Left kidney (tissue), 2 donors: Measurements from ENCODE around the gene KMT2A. TPM values are rescaled to one million over a fixed set of nuclear protein-coding genes. Genes with fewer than 3 reads are reported as not detected.
"Not testable (repeated sequence)": the region's sequence is repeated elsewhere in the genome, so short reads cannot be mapped to it uniquely, and the experiment has no call there.

Experiments used
- DNase-seq: peaks from one replicate; pipeline ENCODE4 v3.0.0-alpha.2; 2013
- polyA plus RNA-seq: library from polyadenylated mRNA; unstranded; fragments of 120-200 nt; gene quantifications from one replicate; pipeline ENCODE4 v1.2.1, GENCODE V29; 2013; ENCODE audit not compliant: insufficient read length

The KMT2A gene
- polyA plus RNA-seq, 1 donor, result 56.7 TPM

DNA sequence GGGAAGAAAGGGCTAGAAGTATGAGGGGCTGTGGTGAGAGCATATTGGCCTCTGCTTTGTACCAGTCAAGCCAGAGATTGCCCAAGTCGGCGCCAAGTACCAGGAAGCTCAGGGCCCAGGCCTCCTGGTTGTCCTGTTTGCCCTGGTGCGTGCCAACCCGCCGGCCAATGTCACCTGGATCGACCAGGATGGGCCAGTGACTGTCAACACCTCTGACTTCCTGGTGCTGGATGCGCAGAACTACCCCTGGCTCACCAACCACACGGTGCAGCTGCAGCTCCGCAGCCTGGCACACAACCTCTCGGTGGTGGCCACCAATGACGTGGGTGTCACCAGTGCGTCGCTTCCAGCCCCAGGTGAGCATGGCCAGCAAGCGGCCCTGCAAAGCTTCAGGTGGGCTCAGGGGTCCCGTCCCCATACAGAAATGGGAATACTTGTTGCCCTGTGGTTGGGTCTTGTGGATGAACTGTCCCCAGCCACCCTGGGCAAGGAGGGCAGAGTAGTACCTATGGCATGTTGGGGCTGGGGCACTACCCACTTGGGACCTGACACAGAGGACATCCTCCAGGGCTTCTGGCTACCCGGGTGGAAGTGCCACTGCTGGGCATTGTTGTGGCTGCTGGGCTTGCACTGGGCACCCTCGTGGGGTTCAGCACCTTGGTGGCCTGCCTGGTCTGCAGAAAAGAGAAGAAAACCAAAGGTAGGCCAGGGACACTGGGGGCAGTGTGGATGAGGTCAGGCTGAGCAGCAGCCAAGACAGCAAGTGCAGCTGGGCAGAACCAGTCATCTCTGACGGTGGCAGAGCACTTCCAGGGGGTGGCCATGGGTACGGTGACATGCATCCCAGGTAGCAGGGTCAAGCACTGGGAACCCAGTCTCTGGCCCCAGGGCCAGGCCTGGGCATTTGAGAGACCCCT, 96.8 kb downstream of the KMT2A start:
- no peak for DNase-seq

DNA sequence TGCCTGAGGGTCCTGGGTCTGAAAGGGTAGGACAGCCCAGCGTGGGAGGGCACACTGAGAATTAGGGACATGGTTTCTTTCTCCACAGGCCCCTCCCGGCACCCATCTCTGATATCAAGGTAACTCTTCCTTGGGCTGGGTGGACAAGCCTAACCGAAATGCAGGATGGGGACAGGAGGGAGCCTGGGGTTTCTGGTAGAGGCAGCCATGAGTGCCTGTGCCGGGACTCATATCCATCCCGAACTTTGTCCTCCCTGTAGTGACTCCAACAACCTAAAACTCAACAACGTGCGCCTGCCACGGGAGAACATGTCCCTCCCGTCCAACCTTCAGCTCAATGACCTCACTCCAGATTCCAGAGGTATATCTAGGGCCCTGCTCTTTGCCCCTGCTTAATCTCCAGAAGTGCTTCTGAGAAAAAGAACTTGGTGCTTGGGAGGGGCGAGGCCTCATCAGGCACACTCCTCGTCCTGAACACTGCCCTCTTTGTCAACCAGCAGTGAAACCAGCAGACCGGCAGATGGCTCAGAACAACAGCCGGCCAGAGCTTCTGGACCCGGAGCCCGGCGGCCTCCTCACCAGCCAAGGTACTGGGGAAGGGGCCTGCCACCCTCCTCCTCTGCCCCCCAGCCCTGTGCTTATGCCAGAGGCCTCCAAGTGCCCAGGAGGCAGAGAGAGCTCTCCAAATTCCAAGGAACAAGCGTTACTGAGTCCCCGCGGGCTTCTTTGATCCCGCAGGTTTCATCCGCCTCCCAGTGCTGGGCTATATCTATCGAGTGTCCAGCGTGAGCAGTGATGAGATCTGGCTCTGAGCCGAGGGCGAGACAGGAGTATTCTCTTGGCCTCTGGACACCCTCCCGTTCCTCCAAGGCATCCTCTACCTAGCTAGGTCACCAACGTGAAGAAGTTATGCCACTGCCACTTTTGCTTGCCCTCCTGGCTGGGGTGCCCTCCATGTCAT, 97.8 kb downstream of the KMT2A start:
- DNase-seq, result no peak

DNA sequence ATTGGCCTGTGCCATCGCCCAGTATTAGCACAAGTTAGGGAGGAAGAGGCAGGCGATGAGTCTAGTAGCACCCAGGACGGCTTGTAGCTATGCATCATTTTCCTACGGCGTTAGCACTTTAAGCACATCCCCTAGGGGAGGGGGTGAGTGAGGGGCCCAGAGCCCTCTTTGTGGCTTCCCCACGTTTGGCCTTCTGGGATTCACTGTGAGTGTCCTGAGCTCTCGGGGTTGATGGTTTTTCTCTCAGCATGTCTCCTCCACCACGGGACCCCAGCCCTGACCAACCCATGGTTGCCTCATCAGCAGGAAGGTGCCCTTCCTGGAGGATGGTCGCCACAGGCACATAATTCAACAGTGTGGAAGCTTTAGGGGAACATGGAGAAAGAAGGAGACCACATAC, 99.0 kb downstream of the KMT2A start:
- DNase-seq, result no peak

DNA sequence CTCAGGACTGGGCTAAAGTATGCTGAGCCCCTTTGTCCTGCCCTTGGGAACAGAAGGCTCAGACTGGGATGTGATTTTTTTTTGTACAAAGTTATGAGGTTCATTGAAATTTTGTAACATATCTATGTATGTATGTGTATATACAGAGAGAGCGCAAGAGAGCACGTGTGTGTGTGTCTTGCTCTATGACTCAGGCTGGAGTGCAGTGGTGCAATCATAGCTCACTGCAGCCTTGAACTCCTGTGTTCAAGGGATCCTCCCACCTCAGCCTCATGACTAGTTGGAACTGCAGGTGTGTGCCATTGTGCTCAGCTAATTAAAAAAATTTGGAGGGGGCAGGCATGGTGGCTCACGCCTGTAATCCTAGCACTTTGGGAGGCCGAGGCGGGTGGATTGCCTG, 100.4 kb downstream of the KMT2A start:
- no peak for DNase-seq

DNA sequence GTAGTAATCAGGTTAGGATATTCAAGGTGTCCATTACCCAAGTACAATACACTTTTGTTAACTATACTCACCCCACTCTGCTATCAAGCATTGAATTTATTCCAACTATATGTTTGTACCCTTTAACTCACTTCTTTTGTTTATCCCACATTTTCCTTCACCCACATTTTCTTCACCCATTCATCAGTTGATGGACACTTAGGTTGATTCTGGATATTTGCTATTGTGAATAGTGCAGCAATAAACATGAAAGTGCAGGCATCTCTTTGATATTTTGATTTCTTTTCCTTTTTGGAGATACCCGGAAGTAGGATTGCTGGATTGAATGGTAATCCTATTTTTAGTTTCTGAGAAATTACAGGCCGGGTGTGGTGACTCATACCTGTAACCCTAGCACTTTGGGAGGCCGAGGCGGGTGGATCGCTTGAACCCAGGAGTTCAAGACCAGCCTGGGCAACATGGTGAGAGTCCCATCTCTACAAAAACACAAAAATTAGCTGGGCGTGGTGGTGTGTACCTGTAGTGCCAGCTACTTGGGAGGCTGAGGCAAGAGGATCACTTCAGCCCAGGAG, 101.2 kb downstream of the KMT2A start:
- no peak for DNase-seq

DNA sequence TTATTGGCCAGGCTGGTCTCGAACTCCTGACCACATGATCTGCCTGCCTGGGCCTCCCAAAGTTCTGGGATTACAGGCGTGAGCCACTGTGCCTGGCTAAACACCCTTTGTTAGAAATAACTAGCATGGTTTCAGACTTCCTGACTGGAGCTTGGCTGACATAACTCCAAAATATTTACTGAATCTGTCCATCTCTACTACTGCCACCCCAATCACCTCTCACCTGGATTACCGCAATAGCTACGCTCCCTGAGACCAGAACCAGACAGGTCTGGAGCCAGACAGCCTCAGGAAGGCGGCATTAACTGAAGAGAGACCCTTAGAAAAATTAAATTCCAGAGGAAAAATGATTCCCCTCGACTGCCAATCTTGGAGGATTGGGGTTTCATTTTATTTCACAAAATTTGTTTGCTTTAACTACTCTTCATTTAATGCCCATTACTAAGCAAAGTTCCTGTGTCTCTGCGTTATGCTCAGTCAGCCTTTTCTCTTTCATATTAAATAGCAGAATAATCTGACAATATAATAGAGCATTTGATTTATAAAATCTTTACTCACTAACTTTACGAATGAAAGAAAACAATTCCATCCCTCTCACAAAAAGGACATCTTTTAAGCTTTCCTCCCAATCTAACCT, 107.8 kb downstream of the KMT2A start:
- DNase-seq, result no peak

DNA sequence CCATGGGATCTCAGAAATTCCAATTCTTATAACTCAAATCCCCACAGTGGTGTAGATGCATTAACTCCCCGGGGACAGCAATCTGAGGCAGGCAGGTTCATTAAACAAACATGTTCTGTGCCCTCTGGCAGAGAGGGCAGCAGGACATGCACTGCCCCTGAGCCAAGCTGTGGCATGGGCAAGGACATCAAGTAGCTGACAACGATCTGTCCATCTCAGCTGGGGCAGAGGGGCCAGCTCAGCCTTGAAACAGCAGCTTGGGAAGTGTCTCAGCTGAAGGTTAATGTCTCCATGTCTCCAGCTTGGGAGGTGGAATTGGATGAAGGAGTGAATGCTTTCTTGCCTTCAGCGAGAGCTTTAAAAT, 108.3 kb downstream of the KMT2A start:
- DNase-seq, result no peak

DNA sequence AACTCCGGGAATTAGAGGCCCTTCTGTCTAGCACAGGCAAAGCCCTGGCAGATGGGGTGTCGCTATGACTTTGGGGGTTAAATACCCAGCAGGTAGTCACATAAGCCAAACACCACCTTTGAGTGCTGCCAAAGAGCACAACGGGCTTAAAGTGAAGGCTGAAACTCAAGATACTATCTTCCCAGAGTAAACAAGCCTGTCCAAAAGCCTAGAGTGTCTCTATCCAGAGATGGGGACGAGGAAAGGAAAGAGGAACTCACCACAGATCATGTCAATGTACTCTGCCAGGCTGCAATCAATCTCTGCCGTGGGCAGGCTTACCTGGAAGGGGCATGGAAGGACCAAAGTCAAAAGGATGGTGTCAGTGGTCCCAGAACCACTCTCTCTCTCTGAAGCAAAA, 109.2 kb downstream of the KMT2A start:
- DNase-seq, result no peak

DNA sequence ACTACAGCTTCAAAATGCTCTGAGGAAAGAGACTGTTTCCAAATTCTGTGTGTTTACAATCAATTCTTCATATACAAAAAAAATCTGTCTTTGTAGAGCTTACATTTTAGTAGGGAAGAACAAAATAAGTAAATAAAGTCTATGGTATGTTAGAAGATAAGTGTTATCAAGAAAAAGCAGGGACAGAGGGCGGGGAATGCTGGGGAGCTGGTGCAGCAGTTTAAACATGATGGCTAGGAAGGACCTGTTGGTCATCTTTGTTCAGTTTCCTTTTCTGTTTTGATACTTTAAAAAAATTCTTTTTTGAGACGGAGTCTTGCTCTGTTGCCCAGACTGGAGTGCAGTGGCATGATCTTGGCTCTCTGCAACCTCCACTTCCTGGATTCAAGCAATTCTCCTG, 110.8 kb downstream of the KMT2A start:
- DNase-seq, result no peak

DNA sequence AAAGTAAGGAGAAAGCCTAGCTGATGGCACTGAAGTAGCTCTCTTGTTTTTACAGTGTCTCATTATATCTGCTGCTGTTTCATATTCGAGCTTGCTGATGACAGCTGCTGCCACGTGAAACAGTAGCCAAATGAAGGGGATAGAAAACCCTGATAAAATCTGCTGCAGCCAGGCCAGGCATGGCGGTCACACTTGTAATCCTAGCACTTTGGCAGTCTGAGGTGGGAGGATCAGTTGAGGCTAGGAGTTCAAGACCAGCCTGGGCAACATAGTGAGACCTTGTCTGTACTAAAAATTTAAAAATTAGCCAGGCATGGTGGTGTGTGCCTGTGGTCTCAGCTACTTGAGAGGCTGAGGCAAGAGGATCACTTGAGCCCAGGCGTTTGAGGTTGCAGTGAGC, 116.0 kb downstream of the KMT2A start:
- no peak for DNase-seq

DNA sequence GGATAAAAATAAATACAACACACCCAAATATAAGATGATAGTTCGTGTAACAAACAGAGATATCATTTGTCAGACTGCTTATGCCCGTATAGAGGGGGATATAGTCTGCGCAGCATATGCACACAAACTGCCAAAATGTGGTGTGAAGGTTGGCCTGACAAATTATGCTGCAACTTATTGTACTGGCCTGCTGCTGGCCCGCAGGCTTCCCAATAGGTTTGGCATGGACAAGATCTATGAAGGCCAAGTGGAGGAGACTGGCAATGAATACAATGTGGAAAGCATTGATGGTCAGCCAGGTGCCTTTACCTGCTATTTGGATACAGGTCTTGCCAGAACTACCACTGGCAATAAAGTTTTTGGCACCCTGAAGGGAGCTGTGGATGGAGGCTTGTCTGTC, 124.5 kb downstream of the KMT2A start:
- DNase-seq, result no peak

DNA sequence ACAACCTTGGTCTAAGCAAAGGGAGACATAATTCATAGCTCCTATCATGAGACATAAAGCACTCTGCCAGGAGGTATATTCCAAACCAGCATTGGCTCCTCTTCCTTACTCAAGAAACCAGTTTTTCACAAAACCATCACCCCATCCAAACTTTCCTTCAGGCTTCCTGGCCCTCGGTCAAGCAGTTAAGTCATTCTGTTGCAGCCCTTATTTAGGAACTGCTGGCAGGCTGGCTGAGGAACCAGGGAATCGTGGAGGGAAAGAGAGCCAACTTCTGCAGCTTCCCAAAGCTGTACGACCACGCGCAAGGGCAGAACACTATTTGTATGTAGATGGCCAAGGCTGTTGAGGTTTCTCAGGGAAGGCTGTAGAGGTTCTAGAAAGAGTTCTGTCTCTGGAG, 128.8 kb downstream of the KMT2A start:
- no peak for DNase-seq

DNA sequence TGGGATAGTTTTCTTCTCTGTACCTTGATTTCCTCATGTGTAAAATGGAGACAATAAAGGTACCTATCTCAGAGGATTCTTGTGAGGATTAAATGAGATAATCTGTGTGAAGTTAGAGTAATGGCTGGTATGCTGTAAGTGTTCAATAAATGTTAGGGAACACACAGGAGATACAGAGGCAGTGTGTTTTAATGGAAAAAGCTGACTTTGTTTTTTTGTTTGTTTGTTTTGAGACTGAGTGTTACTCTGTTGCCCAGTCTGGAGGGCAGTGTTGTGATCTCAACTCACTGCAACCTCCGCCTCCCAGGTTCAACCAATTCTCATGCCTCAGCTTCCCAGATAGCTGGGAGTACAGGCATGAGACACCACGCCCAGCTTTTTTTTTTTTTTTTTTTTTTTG, 133.4 kb downstream of the KMT2A start:
- DNase-seq, result no peak

DNA sequence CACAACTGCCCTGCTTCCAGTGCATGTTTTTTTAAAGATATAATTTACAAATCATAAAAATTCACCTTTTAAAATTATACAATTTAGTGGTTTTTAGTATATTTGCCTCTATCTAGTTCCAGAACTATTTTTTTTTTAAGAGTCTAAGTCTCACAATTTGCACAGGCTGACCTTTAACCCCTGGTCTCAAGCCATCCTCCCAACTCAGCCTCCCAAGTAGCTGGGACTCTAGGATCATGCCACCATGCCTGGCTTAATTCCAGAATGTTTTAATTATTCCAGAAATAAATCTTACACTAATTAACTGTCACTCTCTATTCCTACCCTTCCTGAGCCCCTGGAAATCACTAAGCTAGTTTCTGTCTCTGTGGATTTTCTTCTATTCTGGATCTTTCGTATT, 134.5 kb downstream of the KMT2A start:
- no peak for DNase-seq

DNA sequence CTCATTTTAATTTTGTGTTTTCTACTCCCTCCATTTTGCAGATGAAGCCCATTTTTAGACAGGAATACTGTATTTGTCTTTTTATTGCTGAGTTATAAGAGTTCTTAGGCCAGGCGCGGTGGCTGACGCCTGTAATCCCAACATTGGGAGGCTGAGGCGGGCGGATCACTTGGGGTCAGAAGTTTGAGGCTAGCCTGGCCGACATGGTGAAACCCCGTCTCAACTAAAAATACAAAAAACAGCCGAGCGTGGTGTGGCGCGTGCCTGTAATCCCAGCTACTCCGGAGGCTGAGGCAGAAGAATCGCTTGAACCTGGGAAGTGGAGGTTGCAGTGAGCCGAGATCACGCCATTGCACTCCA, 135.4 kb downstream of the KMT2A start:
- not testable (repeated sequence) for DNase-seq

DNA sequence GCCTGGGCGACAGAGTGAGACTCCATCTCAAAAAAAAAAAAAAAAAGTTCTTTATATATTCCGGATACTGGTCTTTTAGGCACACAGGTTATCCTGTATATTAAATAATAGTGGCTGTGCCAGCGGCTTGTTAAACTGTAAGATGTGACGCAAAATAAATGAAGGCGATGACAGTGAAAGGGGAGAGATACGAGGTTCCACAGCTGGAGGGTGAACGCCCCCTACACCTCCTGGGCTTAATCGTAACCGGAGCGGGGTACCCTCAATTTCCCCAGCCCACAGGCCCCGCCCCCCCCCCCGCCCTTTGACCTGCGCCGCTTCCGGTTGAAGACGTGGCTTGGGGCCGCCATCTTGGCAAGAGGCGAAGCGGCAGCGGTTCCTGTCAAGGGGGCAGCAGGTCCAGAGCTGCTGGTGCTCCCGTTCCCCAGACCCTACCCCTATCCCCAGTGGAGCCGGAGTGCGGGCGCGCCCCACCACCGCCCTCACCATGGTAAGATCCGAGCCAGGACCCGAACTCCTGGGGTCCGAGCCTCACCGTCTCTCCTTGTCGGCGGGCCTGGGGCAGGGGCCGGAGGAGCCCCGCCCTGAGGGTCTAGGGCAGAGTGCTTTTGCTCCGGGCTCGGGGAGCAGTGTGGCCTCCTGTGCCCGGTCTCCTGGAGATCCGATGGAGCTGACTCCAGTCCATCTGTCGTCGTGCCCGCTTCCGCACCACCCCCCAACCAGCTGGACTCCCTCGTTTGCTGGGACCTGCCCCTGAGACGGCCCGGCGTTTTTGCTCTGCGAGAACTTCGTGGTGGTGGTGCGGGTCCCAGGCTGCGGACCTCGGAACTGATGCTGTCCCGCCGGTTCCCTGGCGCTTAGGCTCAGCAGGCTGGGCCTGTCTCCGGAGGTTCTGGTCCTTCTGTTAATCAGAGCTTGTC, 136.0 kb downstream of the KMT2A start, which contains the start of gene ARCN1:
ARCN1 (plus strand) TSS at position 349 of the 920 bp plus-strand sequence; CDS start at position 488, 139 bp downstream.
- DNase-seq, result peak; percentile 82

DNA sequence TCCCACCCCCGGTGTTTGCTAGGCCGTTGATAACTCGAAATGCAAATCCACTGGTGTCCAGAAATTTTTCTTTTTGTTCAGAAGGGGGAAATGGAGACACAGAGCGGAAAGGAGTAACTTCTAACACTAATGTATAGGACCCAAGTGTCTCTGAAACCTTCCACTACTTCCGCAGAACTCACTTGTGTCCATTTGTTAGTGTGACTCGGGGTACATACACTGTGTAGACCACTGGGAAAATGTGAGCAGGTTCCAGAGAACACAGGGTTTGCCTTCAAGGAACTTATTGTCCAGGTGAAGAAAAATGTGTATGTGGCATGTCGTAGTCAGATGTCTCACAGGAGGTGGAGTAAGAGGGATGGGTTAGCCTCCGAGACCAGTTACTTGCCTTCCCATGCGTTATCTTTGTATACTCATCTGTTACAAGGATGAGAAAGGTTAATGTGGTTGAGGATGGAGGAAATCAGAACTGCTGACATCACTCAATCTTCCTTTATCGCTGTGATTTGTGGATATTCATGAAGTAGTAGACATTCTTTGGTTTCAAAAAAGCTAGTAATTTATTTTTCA, 136.8 kb downstream of the KMT2A start:
- peak; percentile 47 for DNase-seq

DNA sequence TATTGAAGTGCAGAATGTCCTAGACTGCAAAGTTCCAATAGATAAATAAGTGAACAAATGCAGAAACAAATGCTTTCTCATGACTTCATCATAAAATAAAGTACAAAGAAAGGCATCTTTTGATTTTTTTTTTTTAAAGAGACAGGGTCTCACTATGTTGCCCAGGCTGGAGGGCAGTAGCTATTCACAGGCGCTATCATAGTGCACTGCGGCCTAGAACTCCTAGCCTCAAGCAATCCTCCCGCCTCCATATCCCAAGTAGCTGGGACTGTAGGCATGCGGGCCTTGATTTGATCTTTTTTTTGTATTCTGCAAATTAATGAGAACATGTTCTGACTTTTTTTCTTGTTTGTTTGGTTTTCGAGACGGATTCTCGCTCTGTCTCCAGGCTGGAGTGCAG, 138.3 kb downstream of the KMT2A start:
- no peak for DNase-seq
